ENCODE data around the gene HAUS8. TPM values are rescaled to one million over a fixed set of nuclear protein-coding genes. Genes with fewer than 3 reads are reported as not detected.

Gene HAUS8
- total and polyA plus RNA-seq, 2 donors (not counting 1 experiment from before 2014, with no cell fraction given) = 17.6 to 24.9 TPM

DNA sequence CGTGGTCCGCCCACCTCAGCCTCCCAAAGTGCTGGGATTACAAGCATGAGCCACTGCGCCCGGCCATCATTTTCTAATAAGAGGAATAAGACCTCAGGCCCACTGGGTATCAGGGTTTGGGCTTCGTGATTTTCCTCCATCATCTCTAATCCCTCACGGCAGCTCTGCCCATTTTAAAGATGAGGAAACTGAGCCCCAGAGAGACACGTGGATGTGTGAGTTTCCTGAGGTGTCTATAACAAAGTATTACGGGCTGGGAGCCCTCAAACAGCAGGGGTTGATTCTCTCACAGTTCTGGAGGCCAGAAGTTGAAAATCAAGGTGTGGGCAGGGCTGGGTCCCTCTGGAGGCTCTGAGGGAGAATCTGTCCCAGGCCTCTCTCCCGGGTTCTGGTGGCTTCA is 34.0 kb upstream of the HAUS8 start:
- H3K9me3 ChIP-seq (ENCODE audit: control extremely low read depth in 1 of 3, control insufficient read depth in 2 of 3, insufficient read depth in 1 of 3, low read length in 2 of 3) = no peaks in the 10 kb centered on the region
- WGBS (ENCODE audit: insufficient coverage) = 66% methylated on average over 2 of the region's 9 CpGs
- ChIA-PET POLR2A (interaction anchor here (0.5 to 1.5 kb wide), 6 partner anchors 14 to 958 kb away, joined by 3 to 4 read pairs (median 3); partner anchors contain the start of genes MYO9B and USE1), CTCF (interaction anchor here (0.6 to 2.5 kb wide), 6 partner anchors 16 to 126 kb away, joined by 3 to 13 read pairs (median 4); no protein-coding TSS in a partner anchor)
- H2AFZ ChIP-seq (ENCODE audit: insufficient read depth, low read depth, low read length, poor library complexity, severe bottlenecking) = no peak overlapping the region
- no peaks in the 10 kb centered on the region for H3K27me3 Mint-ChIP-seq
- DNase-seq (no peak), ATAC-seq (ENCODE audit: low read depth) (no peak)
- TF ChIP-seq EZH2 (IDR thresholded peaks at IDR 0.05; ENCODE audit: borderline replicate concordance, insufficient read depth, low read depth, low read length, poor library complexity, severe bottlenecking) = no peak
- TF ChIP-seq, protein P1, sequence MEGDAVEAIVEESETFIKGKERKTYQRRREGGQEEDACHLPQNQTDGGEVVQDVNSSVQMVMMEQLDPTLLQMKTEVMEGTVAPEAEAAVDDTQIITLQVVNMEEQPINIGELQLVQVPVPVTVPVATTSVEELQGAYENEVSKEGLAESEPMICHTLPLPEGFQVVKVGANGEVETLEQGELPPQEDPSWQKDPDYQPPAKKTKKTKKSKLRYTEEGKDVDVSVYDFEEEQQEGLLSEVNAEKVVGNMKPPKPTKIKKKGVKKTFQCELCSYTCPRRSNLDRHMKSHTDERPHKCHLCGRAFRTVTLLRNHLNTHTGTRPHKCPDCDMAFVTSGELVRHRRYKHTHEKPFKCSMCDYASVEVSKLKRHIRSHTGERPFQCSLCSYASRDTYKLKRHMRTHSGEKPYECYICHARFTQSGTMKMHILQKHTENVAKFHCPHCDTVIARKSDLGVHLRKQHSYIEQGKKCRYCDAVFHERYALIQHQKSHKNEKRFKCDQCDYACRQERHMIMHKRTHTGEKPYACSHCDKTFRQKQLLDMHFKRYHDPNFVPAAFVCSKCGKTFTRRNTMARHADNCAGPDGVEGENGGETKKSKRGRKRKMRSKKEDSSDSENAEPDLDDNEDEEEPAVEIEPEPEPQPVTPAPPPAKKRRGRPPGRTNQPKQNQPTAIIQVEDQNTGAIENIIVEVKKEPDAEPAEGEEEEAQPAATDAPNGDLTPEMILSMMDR (IDR thresholded peaks at IDR 0.05) = no peak
- no peaks in the 10 kb centered on the region for H3K9me3 Mint-ChIP-seq (ENCODE audit: insufficient read depth)
- H3K9ac ChIP-seq (ENCODE audit: low read length) = peak overlapping the region; percentile 48
- no peaks in the 10 kb centered on the region for H3K27me3 ChIP-seq (replicated peaks in 1 of 4; ENCODE audit: control extremely low read depth in 1 of 4, control insufficient read depth in 3 of 4, insufficient read depth in 4 of 4, low read length in 3 of 4)
- peaks cover 85% of the 10 kb centered on the region for H3K4me1 Mint-ChIP-seq
- H3K36me3 ChIP-seq (replicated peaks in 1 of 2; ENCODE audit: control extremely low read depth in 1 of 2, control insufficient read depth in 1 of 2, extremely low read depth in 1 of 2, insufficient read depth in 2 of 2, low read length in 1 of 2) = peaks cover 2 to 40% of the 10 kb centered on the region in 2 experiments
- H3K4me1 ChIP-seq (ENCODE audit: control insufficient read depth in 2 of 2, insufficient read depth in 2 of 2, low read length in 2 of 2) = peaks cover 76 to 91% of the 10 kb centered on the region in 2 donors
- H4K20me1 ChIP-seq (ENCODE audit: control insufficient read depth, insufficient read depth, low read length, poor library complexity, severe bottlenecking) = peaks cover 35% of the 10 kb centered on the region
- peak overlapping the region; percentile 79 for H3K4me3 Mint-ChIP-seq
- H3K4me2 ChIP-seq (replicated peaks; ENCODE audit: low read depth, low read length, poor library complexity, severe bottlenecking) = peak overlapping the region; percentile 84
- H3K79me2 ChIP-seq (ENCODE audit: control insufficient read depth, insufficient read depth, low read length) = peaks cover 82% of the 10 kb centered on the region
- H3K4me3 ChIP-seq (ENCODE audit: control extremely low read depth in 1 of 5, extremely low read depth in 1 of 5, insufficient read depth in 1 of 5, low read depth in 2 of 5, low read length in 4 of 5) = peak overlapping the region; percentile 15 to 45 (median 35)
- H3K27ac ChIP-seq (ENCODE audit: low read length in 2 of 2) = peak overlapping the region; percentile 64 to 77
- peak overlapping the region; percentile 91 for H3K27ac Mint-ChIP-seq
- intact Hi-C loops (cut with micrococcal nuclease) = no loop called here

DNA sequence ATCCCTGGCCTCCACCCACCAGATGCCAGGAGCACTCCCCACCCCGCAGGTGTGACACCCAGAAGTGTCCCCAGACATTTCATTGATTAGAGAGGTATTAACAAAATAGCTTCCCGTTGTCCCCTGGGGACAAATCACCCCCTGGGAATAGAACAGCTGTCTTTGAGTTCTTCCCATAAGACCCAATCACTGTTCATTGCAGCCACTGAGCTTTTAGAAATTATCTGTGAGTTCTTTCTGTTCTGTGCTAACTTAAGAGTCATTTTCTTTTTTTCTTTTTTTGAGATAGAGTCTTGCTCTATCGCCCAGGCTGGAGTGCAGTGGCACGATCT is 33.2 kb upstream of the HAUS8 start:
- Histone ChIP-seq H2AFZ (ENCODE audit: insufficient read depth, low read depth, low read length, poor library complexity, severe bottlenecking) (no peak overlapping the region), H3K27ac (ENCODE audit: low read length in 2 of 2) (peak overlapping the region in 1 of 2 donors; percentile 24), H3K4me2 (replicated peaks; ENCODE audit: low read depth, low read length, poor library complexity, severe bottlenecking) (peak overlapping the region; percentile 40), H4K20me1 (ENCODE audit: control insufficient read depth, insufficient read depth, low read length, poor library complexity, severe bottlenecking) (peaks cover 44% of the 10 kb centered on the region), H3K9me3 (ENCODE audit: control extremely low read depth in 1 of 3, control insufficient read depth in 2 of 3, insufficient read depth in 1 of 3, low read length in 2 of 3) (peaks cover 0 to 2% (median 0%) of the 10 kb centered on the region in 3 donors), H3K36me3 (replicated peaks in 1 of 2; ENCODE audit: control extremely low read depth in 1 of 2, control insufficient read depth in 1 of 2, extremely low read depth in 1 of 2, insufficient read depth in 2 of 2, low read length in 1 of 2) (peaks cover 2 to 39% of the 10 kb centered on the region in 2 experiments), H3K4me1 (ENCODE audit: control insufficient read depth in 2 of 2, insufficient read depth in 2 of 2, low read length in 2 of 2) (peaks cover 83 to 98% of the 10 kb centered on the region in 2 donors), H3K4me3 (ENCODE audit: control extremely low read depth in 1 of 5, extremely low read depth in 1 of 5, insufficient read depth in 1 of 5, low read depth in 2 of 5, low read length in 4 of 5) (no peak overlapping the region), H3K79me2 (ENCODE audit: control insufficient read depth, insufficient read depth, low read length) (peaks cover 82% of the 10 kb centered on the region), H3K27me3 (replicated peaks in 1 of 4; ENCODE audit: control extremely low read depth in 1 of 4, control insufficient read depth in 3 of 4, insufficient read depth in 4 of 4, low read length in 3 of 4) (no peaks in the 10 kb centered on the region), H3K9ac (ENCODE audit: low read length) (no peak overlapping the region)
- Mint-ChIP-seq H3K27ac (peak overlapping the region; percentile 87), H3K27me3 (no peaks in the 10 kb centered on the region), H3K4me1 (peaks cover 87% of the 10 kb centered on the region), H3K9me3 (ENCODE audit: insufficient read depth) (no peaks in the 10 kb centered on the region), H3K4me3 (peak overlapping the region; percentile 58)
- intact Hi-C loops (cut with micrococcal nuclease) = loop anchor here (1.0 kb wide), 1 partner anchor 28 kb away; no protein-coding TSS in a partner anchor
- WGBS (ENCODE audit: insufficient coverage) = 94% methylated on average over 2 of the region's 4 CpGs
- POLR2A ChIA-PET = interaction anchor here (0.7 kb wide), 1 partner anchor 32 kb away, joined by 5 read pairs; no protein-coding TSS in a partner anchor
- CTCF ChIA-PET = interaction anchor here (1.0 kb wide), 1 partner anchor 13 kb away, joined by 3 read pairs; no protein-coding TSS in a partner anchor
- no peak for TF ChIP-seq EZH2 (IDR thresholded peaks at IDR 0.05; ENCODE audit: borderline replicate concordance, insufficient read depth, low read depth, low read length, poor library complexity, severe bottlenecking)
- TF ChIP-seq, protein P1 (IDR thresholded peaks at IDR 0.05) = no peak
- DNase-seq (peak; percentile 45), ATAC-seq (ENCODE audit: low read depth) (no peak)
